Measurements from ENCODE around the gene MRPL17.

DNA sequence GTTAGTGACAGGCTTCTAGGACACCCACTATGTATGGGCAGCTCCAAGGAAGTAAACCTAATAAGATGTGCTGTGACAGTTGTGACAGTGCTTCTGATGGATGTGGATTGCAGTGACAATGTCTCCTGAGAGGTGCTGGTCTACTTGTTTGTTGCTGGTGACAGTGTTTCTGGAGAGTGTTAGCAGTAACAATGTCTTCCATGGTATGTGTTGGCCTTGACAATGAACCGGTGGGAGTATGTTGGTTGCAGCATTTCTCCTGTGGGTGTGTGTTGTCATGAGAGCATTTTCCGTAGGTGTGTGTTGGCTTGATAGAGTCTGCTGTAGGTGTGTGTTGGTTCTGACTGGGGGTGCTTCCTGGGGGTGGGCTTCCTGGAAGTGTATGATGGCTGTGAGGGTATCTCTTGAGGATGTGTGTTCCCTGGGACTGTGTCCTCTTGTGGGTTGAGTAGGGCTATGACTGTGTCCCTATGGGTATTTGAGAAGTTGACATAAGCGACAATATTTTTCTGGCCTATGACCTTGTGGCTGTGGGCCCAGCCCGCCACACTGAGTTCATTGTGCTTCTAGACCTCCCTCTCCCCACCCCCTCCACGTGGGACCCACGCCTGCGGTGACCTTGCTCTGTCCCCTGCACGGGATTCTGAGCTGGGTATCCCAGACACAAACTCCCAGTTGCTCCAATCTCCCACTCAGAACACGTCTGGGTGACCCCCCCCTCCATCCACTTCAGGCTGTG is 28.7 kb downstream of the MRPL17 start:
- TF ChIP-seq, protein P1, sequence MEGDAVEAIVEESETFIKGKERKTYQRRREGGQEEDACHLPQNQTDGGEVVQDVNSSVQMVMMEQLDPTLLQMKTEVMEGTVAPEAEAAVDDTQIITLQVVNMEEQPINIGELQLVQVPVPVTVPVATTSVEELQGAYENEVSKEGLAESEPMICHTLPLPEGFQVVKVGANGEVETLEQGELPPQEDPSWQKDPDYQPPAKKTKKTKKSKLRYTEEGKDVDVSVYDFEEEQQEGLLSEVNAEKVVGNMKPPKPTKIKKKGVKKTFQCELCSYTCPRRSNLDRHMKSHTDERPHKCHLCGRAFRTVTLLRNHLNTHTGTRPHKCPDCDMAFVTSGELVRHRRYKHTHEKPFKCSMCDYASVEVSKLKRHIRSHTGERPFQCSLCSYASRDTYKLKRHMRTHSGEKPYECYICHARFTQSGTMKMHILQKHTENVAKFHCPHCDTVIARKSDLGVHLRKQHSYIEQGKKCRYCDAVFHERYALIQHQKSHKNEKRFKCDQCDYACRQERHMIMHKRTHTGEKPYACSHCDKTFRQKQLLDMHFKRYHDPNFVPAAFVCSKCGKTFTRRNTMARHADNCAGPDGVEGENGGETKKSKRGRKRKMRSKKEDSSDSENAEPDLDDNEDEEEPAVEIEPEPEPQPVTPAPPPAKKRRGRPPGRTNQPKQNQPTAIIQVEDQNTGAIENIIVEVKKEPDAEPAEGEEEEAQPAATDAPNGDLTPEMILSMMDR (conservative IDR thresholded peaks at IDR 0.05; ENCODE audit: low read length) = no peak
- no peak for TF ChIP-seq EZH2phosphoT487 (IDR thresholded peaks at IDR 0.05; ENCODE audit: borderline replicate concordance, low read depth, low read length)
